Mesenchymal stem cell (in vitro differentiated cells and primary cell): ENCODE measurements around the gene MEIKIN.

Source experiments
- DNase-seq: peaks from one replicate; pipeline ENCODE4 v3.0.0-alpha.2; 2013
- H2AFZ ChIP-seq: one replicate; pipeline ENCODE4 v1.6.1; 2013; ENCODE audit warnings: low read depth, mild to moderate bottlenecking, control low read depth, inconsistent platforms, low read length, moderate library complexity
- H2AK5ac ChIP-seq: 2 replicates; pipeline ENCODE4 v1.6.1; 2013; ENCODE audit warnings: low read length, moderate library complexity, mild to moderate bottlenecking, inconsistent platforms; ENCODE audit not compliant: severe bottlenecking
- H2BK120ac ChIP-seq: one replicate; pipeline ENCODE4 v1.6.1; 2013; ENCODE audit warnings: low read depth, mild to moderate bottlenecking, inconsistent platforms, low read length, moderate library complexity
- H2BK12ac ChIP-seq, 2 experiments: one replicate each; pipeline ENCODE4 v1.6.1; 2013; ENCODE audit warnings: inconsistent platforms in 2 of 2, low read length in 2 of 2, mild to moderate bottlenecking in 2 of 2, moderate library complexity in 2 of 2, control low read depth in 1 of 2
- H2BK15ac ChIP-seq: one replicate; pipeline ENCODE4 v1.6.1; 2013; ENCODE audit warnings: mild to moderate bottlenecking, low read depth, inconsistent platforms; ENCODE audit not compliant: poor library complexity, severe bottlenecking
- H2BK5ac ChIP-seq: 2 replicates; pipeline ENCODE4 v1.6.1; 2013; ENCODE audit warnings: low read depth, mild to moderate bottlenecking, low read length, control low read depth, inconsistent platforms; ENCODE audit not compliant: poor library complexity, severe bottlenecking
- H3K14ac ChIP-seq, 2 experiments: one replicate each; pipeline ENCODE4 v1.6.1; 2013; ENCODE audit warnings: inconsistent platforms in 2 of 2, low read length in 2 of 2, control low read depth in 1 of 2, mild to moderate bottlenecking in 1 of 2, moderate library complexity in 1 of 2
- H3K18ac ChIP-seq, 2 experiments: one replicate each; pipeline ENCODE4 v1.6.1; 2013; ENCODE audit warnings: inconsistent platforms in 2 of 2, low read length in 2 of 2, control low read depth in 1 of 2, low read depth in 1 of 2, mild to moderate bottlenecking in 1 of 2
- H3K23ac ChIP-seq, 2 experiments: one replicate each; pipeline ENCODE4 v1.6.1; 2013; ENCODE audit warnings: inconsistent platforms in 2 of 2, low read length in 2 of 2, mild to moderate bottlenecking in 2 of 2, moderate library complexity in 2 of 2, control low read depth in 1 of 2
- H3K27ac ChIP-seq: 2 replicates; pipeline ENCODE4 v1.5.1; 2013; ENCODE audit warnings: mild to moderate bottlenecking, moderate library complexity, low read length, control low read depth, inconsistent platforms; ENCODE audit not compliant: poor library complexity, severe bottlenecking
- H3K27me3 ChIP-seq, 2 experiments: 2 replicates each; pipeline versions ENCODE4 v1.6.1 to v1.7.0; 2013; ENCODE audit warnings: low read length in 2 of 2, mild to moderate bottlenecking in 2 of 2, moderate library complexity in 2 of 2, control low read depth in 1 of 2, inconsistent platforms in 1 of 2; ENCODE audit not compliant: control insufficient read depth in 1 of 2, insufficient read depth in 1 of 2
- H3K36me3 ChIP-seq, 2 experiments: 2 replicates each; pipeline versions ENCODE4 v1.6.1 to v1.7.0; 2013; ENCODE audit warnings: low read length in 2 of 2, control low read depth in 1 of 2, inconsistent platforms in 1 of 2, low read depth in 1 of 2, mild to moderate bottlenecking in 1 of 2; ENCODE audit not compliant: insufficient read depth in 2 of 2, control insufficient read depth in 1 of 2
- H3K4ac ChIP-seq, 2 experiments: one replicate each; pipeline ENCODE4 v1.6.1; 2013; ENCODE audit warnings: inconsistent platforms in 2 of 2, low read length in 2 of 2, mild to moderate bottlenecking in 2 of 2, moderate library complexity in 2 of 2, control low read depth in 1 of 2, low read depth in 1 of 2
- H3K4me1 ChIP-seq: 2 replicates; pipeline ENCODE4 v1.6.1; 2013; ENCODE audit warnings: low read depth, low read length, control low read depth; ENCODE audit not compliant: control insufficient read depth, insufficient read depth
- H3K4me2 ChIP-seq: 2 replicates; pipeline ENCODE4 v1.6.1; 2013; ENCODE audit warnings: low read length, mild to moderate bottlenecking, inconsistent platforms; ENCODE audit not compliant: poor library complexity, severe bottlenecking
- H3K4me3 ChIP-seq, 2 experiments: 2 replicates each; pipeline versions ENCODE4 v1.5.1 to v1.7.0; 2013; ENCODE audit warnings: low read length in 2 of 2, mild to moderate bottlenecking in 2 of 2, control low read depth in 1 of 2, low read depth in 1 of 2; ENCODE audit not compliant: insufficient read depth in 1 of 2
- H3K79me1 ChIP-seq: replicated peaks from 2 replicates; pipeline ENCODE4 v1.6.1; 2013; ENCODE audit warnings: mild to moderate bottlenecking, control low read depth, low read length, inconsistent platforms; ENCODE audit not compliant: poor library complexity, severe bottlenecking
- H3K9ac ChIP-seq: 2 replicates; pipeline ENCODE4 v1.7.0; 2013; ENCODE audit warnings: mild to moderate bottlenecking, low read length, moderate library complexity
- H3K9me3 ChIP-seq: 2 replicates; pipeline ENCODE4 v1.7.0; 2013; ENCODE audit warnings: mild to moderate bottlenecking, low read length; ENCODE audit not compliant: control insufficient read depth
- H4K8ac ChIP-seq: one replicate; pipeline ENCODE4 v1.6.1; 2013; ENCODE audit warnings: inconsistent platforms, mild to moderate bottlenecking, low read length, moderate library complexity
- H4K91ac ChIP-seq: one replicate; pipeline ENCODE4 v1.6.1; 2013; ENCODE audit warnings: mild to moderate bottlenecking, low read length, inconsistent platforms
- WGBS: methylation state at CpG from one replicate; pipeline ENCODE4 v1.1.7; 2013; ENCODE audit warnings: mixed read lengths; 5-methylcytosine and 5-hydroxymethylcytosine counted together

The MEIKIN gene

DNA sequence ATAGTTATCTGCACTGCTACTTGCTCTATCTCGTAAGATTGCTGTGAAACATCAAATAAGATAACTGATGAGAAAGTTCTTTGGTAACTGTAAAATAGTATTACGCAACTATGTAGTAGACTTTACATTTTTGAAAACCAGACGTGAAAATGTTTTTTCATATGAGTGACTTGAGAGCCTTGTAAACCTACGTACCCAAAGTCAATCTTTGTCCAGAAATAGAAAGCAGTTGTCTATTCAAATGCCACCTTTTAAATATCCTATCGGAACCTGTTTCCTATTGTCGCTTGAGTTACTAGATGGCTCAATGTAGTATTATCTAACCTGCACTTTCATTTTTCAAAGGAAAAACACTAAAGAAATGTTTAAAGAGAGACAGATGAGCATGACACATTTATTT, 150.2 kb downstream of the MEIKIN start:
- no peak overlapping the region for H3K14ac ChIP-seq
- 85% methylated on average over 3 of the region's 6 CpGs for WGBS

DNA sequence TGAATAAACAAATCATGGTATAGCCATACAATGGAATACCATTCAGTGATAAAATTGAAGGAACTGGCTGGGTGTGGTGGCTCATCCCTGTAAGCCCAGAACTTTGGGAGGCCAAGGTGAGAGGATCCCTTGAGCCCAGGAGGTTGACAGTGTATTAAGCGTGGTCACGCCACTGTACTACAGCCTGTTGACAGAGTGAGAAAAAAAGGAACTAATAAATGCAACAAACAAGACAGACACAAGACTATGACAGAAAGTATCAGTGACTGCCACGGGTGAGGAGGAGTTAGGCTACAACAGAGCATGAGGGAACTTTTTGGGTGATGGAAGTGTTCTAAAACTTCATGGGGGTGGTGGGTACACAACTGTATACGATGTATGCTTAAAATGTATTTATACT, 150.9 kb downstream of the MEIKIN start:
- H2BK5ac ChIP-seq, result no peak overlapping the region
- H3K9ac ChIP-seq, result peak overlapping the region; percentile 99

More for the DNA sequence above, 150.2 kb downstream of the MEIKIN start:
- Histone ChIP-seq H3K27me3 (no peaks in the 10 kb centered on the region), H3K27ac (no peak overlapping the region), H2BK120ac (no peak overlapping the region), H2AFZ (no peak overlapping the region), H3K4ac (no peak overlapping the region), H2BK5ac (no peak overlapping the region), H3K18ac (no peak overlapping the region), H2BK12ac (no peak overlapping the region), H2BK15ac (no peak overlapping the region), H4K8ac (no peak overlapping the region), H3K23ac (no peak overlapping the region), H2AK5ac (no peak overlapping the region), H3K4me3 (peak overlapping the region in 1 of 2 experiments; percentile 90), H3K36me3 (peaks cover 0 to 17% of the 10 kb centered on the region in 2 experiments), H4K91ac (no peak overlapping the region), H3K79me1 (no peaks in the 10 kb centered on the region), H3K9ac (peak overlapping the region; percentile 99), H3K9me3 (no peaks in the 10 kb centered on the region), H3K4me1 (peaks cover 6% of the 10 kb centered on the region), H3K4me2 (peak overlapping the region; percentile 32)
- DNase-seq, result peak; percentile 23

DNA sequence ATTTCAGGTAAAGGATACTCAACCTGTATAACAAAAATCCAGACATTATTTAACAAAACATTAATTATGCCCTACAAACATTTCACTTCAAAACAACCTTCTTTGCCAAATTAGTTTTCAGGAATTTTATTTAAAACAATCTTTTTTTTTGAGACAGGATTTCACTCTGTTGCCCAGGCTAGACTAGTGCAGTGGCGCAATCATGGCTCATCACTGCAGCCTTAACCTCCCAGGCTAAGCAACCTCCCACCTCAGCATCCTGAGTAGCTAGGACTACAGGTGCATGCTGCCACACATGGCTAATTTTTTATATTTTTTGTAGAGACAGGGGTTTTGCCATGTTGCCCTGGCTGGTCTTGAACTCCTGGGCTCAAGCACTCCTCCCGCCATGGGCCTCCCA, 152.6 kb downstream of the MEIKIN start:
- H2BK120ac ChIP-seq, result no peak overlapping the region
- H3K27me3 ChIP-seq, result no peaks in the 10 kb centered on the region
- peaks cover 0 to 18% of the 10 kb centered on the region in 2 experiments for H3K36me3 ChIP-seq
- WGBS, result 100% methylated on average over 1 of the region's 2 CpGs
- H2BK15ac ChIP-seq, result no peak overlapping the region
- H2AK5ac ChIP-seq, result no peak overlapping the region
- H3K4ac ChIP-seq, result no peak overlapping the region
- no peak overlapping the region for H4K8ac ChIP-seq
- H2BK5ac ChIP-seq, result no peak overlapping the region
- no peak for DNase-seq
- H2AFZ ChIP-seq, result no peak overlapping the region
- no peaks in the 10 kb centered on the region for H3K79me1 ChIP-seq
- H2BK12ac ChIP-seq, result no peak overlapping the region
- no peak overlapping the region for H3K14ac ChIP-seq
- no peaks in the 10 kb centered on the region for H3K9me3 ChIP-seq
- H3K9ac ChIP-seq, result no peak overlapping the region
- H3K4me2 ChIP-seq, result no peak overlapping the region
- peaks cover 7% of the 10 kb centered on the region for H3K4me1 ChIP-seq
- H3K4me3 ChIP-seq, result no peak overlapping the region
- H3K23ac ChIP-seq, result no peak overlapping the region
- H4K91ac ChIP-seq, result no peak overlapping the region
- H3K27ac ChIP-seq, result no peak overlapping the region
- H3K18ac ChIP-seq, result no peak overlapping the region

More for the DNA sequence above, 150.9 kb downstream of the MEIKIN start:
- no peak overlapping the region for H3K4ac ChIP-seq
- peaks cover 0 to 17% of the 10 kb centered on the region in 2 experiments for H3K36me3 ChIP-seq
- peaks cover 7% of the 10 kb centered on the region for H3K4me1 ChIP-seq
- no peak overlapping the region for H3K27ac ChIP-seq
- H3K18ac ChIP-seq, result no peak overlapping the region
- peak overlapping the region; percentile 47 for H3K4me2 ChIP-seq
- peak; percentile 15 for DNase-seq
- no peaks in the 10 kb centered on the region for H3K79me1 ChIP-seq
- H3K27me3 ChIP-seq, result no peaks in the 10 kb centered on the region
- no peak overlapping the region for H3K14ac ChIP-seq
- H3K23ac ChIP-seq, result no peak overlapping the region
- no peaks in the 10 kb centered on the region for H3K9me3 ChIP-seq
- H4K91ac ChIP-seq, result no peak overlapping the region
- no peak overlapping the region for H2BK15ac ChIP-seq
- no peak overlapping the region for H2AK5ac ChIP-seq
- H3K4me3 ChIP-seq, result peak overlapping the region in 1 of 2 experiments; percentile 90
- no peak overlapping the region for H4K8ac ChIP-seq
- H2BK120ac ChIP-seq, result no peak overlapping the region
- H2BK12ac ChIP-seq, result no peak overlapping the region
- no peak overlapping the region for H2AFZ ChIP-seq
- 60% methylated on average over 1 of the region's 4 CpGs for WGBS

DNA sequence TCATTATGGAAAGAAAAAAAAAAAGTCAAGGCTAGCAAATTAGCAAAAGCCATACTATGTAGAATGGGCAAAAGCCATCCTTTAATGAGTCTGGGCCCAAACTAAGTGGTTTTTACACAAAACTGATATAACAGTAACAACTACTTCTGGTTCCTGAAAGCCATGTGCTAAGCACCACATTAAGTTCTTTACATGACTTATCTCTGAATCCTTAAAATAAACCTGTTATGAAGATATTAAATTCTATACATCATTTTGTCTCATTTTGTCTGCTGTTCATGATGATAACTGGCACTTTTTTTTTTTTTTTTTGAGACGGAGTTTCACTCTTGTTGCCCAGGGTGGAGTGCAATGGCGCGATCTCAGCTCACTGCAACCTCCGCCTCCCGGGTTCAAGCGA, 153.6 kb downstream of the MEIKIN start:
- H3K9ac ChIP-seq, result no peak overlapping the region
- no peak overlapping the region for H2AFZ ChIP-seq
- DNase-seq, result no peak
- no peak overlapping the region for H2AK5ac ChIP-seq
- no peak overlapping the region for H2BK5ac ChIP-seq
- no peak overlapping the region for H3K14ac ChIP-seq
- H3K27me3 ChIP-seq, result no peaks in the 10 kb centered on the region
- H3K9me3 ChIP-seq, result no peaks in the 10 kb centered on the region
- peaks cover 7% of the 10 kb centered on the region for H3K4me1 ChIP-seq
- no peak overlapping the region for H3K4ac ChIP-seq
- H4K91ac ChIP-seq, result no peak overlapping the region
- no peak overlapping the region for H4K8ac ChIP-seq
- no peak overlapping the region for H3K27ac ChIP-seq
- H3K23ac ChIP-seq, result no peak overlapping the region
- no peak overlapping the region for H2BK120ac ChIP-seq
- H3K4me2 ChIP-seq, result no peak overlapping the region
- H2BK12ac ChIP-seq, result no peak overlapping the region
- 100% methylated on average over 3 of the region's 6 CpGs for WGBS
- H3K4me3 ChIP-seq, result no peak overlapping the region
- no peak overlapping the region for H2BK15ac ChIP-seq
- H3K18ac ChIP-seq, result no peak overlapping the region
- peaks cover 0 to 22% of the 10 kb centered on the region in 2 experiments for H3K36me3 ChIP-seq
- H3K79me1 ChIP-seq, result no peaks in the 10 kb centered on the region
